Epithelial cell of esophagus (primary cell): ENCODE data around the gene SCFD2.

Source experiments
- DNase-seq: peaks from one replicate; pipeline ENCODE4 v3.0.0; 2010; ENCODE audit warnings: low read depth
- H3K4me3 ChIP-seq: 2 replicates; pipeline ENCODE4 v1.5.1; 2011; ENCODE audit warnings: mild to moderate bottlenecking, low read length, control low read depth
- CTCF ChIP-seq: IDR thresholded peaks from 2 replicates; pipeline ENCODE4 v1.5.1; 2011; ENCODE audit warnings: low read depth, mild to moderate bottlenecking, low read length, control low read depth, inconsistent platforms; ENCODE audit not compliant: insufficient read depth; ENCODE audit errors: missing control alignments

SCFD2 gene

DNA sequence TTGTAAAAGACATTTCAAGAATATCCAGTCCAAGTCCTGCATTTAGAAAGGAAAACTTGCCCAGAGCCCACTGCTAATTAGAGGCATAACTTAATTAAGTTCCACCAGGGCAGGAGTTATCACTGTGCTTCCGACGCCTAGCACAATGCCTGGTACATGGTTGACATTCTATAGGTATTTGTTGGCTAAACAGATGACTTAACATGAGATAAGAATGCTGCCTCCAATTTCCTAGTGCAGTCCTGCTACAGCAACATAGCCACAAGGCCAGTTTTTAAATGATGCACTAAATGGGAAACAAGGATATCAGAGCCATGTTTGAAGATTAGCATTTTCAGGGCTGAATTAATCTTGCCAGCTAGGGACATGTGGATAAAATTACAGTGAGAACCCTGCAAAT lies 339.6 kb downstream of the SCFD2 start:
- no peak for TF ChIP-seq CTCF
- no peak for DNase-seq
- no peak overlapping the region for H3K4me3 ChIP-seq

GRCh38 chr4:53023677-53024299 lies 342.1 kb downstream of the SCFD2 start:
- no peak overlapping the region for H3K4me3 ChIP-seq
- DNase-seq = no peak
- TF ChIP-seq CTCF = no peak

- no peak for TF ChIP-seq CTCF
- no peak for DNase-seq
- no peak overlapping the region for H3K4me3 ChIP-seq
These were observed 343.3 kb downstream of the SCFD2 start for GRCh38 chr4:53022513-53023100.

DNA sequence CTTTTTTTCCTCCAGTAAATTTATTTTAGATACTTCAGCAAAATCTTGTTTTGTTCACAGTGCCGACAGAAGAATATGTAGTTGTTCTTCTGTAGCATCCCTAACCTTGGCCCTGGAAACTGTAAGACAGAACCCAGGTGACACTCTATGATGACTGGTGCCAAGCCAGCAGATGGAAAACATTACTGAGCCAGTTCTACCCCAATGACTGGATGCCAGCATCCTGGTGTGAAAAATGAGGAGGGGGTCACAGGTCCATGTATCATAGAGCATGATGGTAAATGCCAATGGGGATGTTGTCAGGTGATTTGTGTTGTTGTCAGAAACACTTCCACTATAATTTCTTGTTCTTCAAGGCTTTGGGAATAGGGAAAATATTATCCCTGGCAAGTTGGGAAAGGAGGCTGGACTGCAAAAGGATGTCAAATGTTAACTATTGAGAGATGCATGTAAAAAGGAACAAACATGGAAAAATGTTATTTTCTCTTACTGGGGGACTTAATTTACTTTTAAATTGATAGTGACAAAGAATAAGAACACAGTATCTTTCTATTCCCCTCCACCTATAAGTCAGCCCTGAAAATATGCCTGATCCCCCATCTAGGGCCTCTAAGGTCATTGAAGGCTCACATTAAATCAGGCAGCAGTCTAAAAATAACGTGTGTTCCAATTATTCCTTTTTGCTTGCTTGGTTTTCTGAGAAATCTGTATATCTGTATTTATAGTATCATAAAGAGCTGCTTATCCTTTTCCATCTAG lies 343.9 kb downstream of the SCFD2 start:
- no peak for TF ChIP-seq CTCF
- H3K4me3 ChIP-seq = no peak overlapping the region
- no peak for DNase-seq

- TF ChIP-seq CTCF = no peak
- H3K4me3 ChIP-seq = no peak overlapping the region
- DNase-seq = peak; percentile 27
These were observed 346.1 kb downstream of the SCFD2 start for GRCh38 chr4:53019485-53020382.

- no peak for DNase-seq
- TF ChIP-seq CTCF = no peak
- H3K4me3 ChIP-seq = no peak overlapping the region
These were observed 347.4 kb downstream of the SCFD2 start for GRCh38 chr4:53018471-53018870.
